ENCODE data around the gene ZBTB49.

Gene ZBTB49

GRCh38 chr4:4269856-4270255 is 20.2 kb upstream of the ZBTB49 start:
- Histone ChIP-seq H3K4me1 (ENCODE audit: insufficient read depth, low read length, poor library complexity, severe bottlenecking) (no peaks in the 10 kb centered on the region), H3F3A (ENCODE audit: low read depth) (no peaks in the 10 kb centered on the region), H3K4me2 (ENCODE audit: low read depth, low read length, poor library complexity, severe bottlenecking) (no peak overlapping the region), H3K36me3 (ENCODE audit: insufficient read depth, low read length) (peaks cover 63% of the 10 kb centered on the region; the same call in 1 of the 2 replicates), H3K4me3 (ENCODE audit: low read length, poor library complexity, severe bottlenecking) (no peak overlapping the region), H3K9me2 (replicated peaks; ENCODE audit: low read depth, low read length) (no peaks in the 10 kb centered on the region), H3K9me3 (ENCODE audit: insufficient read depth, low read depth, low read length) (no peaks in the 10 kb centered on the region), H2AFZ (ENCODE audit: low read length) (no peak overlapping the region), H3K9ac (ENCODE audit: low read depth, low read length, poor library complexity, severe bottlenecking) (no peak overlapping the region), H4K20me1 (ENCODE audit: insufficient read depth, low read length, poor library complexity, severe bottlenecking) (no peaks in the 10 kb centered on the region), H3K79me2 (ENCODE audit: insufficient read depth, low read length) (no peaks in the 10 kb centered on the region), H3K27me3 (ENCODE audit: insufficient read depth, low read length, poor library complexity, severe bottlenecking) (no peaks in the 10 kb centered on the region)
- TF ChIP-seq EZH2phosphoT487 (IDR thresholded peaks at IDR 0.05; ENCODE audit: borderline replicate concordance) (no peak), CTCF (conservative IDR thresholded peaks at IDR 0.05; ENCODE audit: low read length) (no peak)

- Histone ChIP-seq H3K9ac (ENCODE audit: low read depth, low read length, poor library complexity, severe bottlenecking) (no peak overlapping the region), H3F3A (ENCODE audit: low read depth) (no peaks in the 10 kb centered on the region), H3K79me2 (ENCODE audit: insufficient read depth, low read length) (no peaks in the 10 kb centered on the region), H2AFZ (ENCODE audit: low read length) (no peak overlapping the region), H3K27me3 (ENCODE audit: insufficient read depth, low read length, poor library complexity, severe bottlenecking) (no peaks in the 10 kb centered on the region), H3K36me3 (ENCODE audit: insufficient read depth, low read length) (peaks cover 70% of the 10 kb centered on the region; the same call in 1 of the 2 replicates), H3K4me1 (ENCODE audit: insufficient read depth, low read length, poor library complexity, severe bottlenecking) (no peaks in the 10 kb centered on the region), H4K20me1 (ENCODE audit: insufficient read depth, low read length, poor library complexity, severe bottlenecking) (no peaks in the 10 kb centered on the region), H3K9me3 (ENCODE audit: insufficient read depth, low read depth, low read length) (no peaks in the 10 kb centered on the region), H3K4me3 (ENCODE audit: low read length, poor library complexity, severe bottlenecking) (no peak overlapping the region), H3K9me2 (replicated peaks; ENCODE audit: low read depth, low read length) (no peaks in the 10 kb centered on the region), H3K4me2 (ENCODE audit: low read depth, low read length, poor library complexity, severe bottlenecking) (no peak overlapping the region)
- no peak for TF ChIP-seq CTCF (conservative IDR thresholded peaks at IDR 0.05; ENCODE audit: low read length)
Observed at GRCh38 chr4:4270529-4270928, 19.5 kb upstream of the ZBTB49 start.

GRCh38 chr4:4271912-4272311 is 18.1 kb upstream of the ZBTB49 start:
- H4K20me1 ChIP-seq (ENCODE audit: insufficient read depth, low read length, poor library complexity, severe bottlenecking) = no peaks in the 10 kb centered on the region
- H3K4me3 ChIP-seq (ENCODE audit: low read length, poor library complexity, severe bottlenecking) = no peak overlapping the region
- no peaks in the 10 kb centered on the region for H3K79me2 ChIP-seq (ENCODE audit: insufficient read depth, low read length)
- H2AFZ ChIP-seq (ENCODE audit: low read length) = no peak overlapping the region
- no peak overlapping the region for H3K4me2 ChIP-seq (ENCODE audit: low read depth, low read length, poor library complexity, severe bottlenecking)
- H3K36me3 ChIP-seq (ENCODE audit: insufficient read depth, low read length) = peaks cover 77% of the 10 kb centered on the region; the same call in 1 of the 2 replicates
- H3K9ac ChIP-seq (ENCODE audit: low read depth, low read length, poor library complexity, severe bottlenecking) = no peak overlapping the region
- no peaks in the 10 kb centered on the region for H3K4me1 ChIP-seq (ENCODE audit: insufficient read depth, low read length, poor library complexity, severe bottlenecking)
- H3K27me3 ChIP-seq (ENCODE audit: insufficient read depth, low read length, poor library complexity, severe bottlenecking) = no peaks in the 10 kb centered on the region
- TF ChIP-seq CTCF (conservative IDR thresholded peaks at IDR 0.05; ENCODE audit: low read length) (0 out of 2 replicates have a peak, but pooled peaks have one; percentile 14), EZH2phosphoT487 (IDR thresholded peaks at IDR 0.05; ENCODE audit: borderline replicate concordance) (no peak)
- no peaks in the 10 kb centered on the region for H3K9me3 ChIP-seq (ENCODE audit: insufficient read depth, low read depth, low read length)
- no peaks in the 10 kb centered on the region for H3K9me2 ChIP-seq (replicated peaks; ENCODE audit: low read depth, low read length)
- no peaks in the 10 kb centered on the region for H3F3A ChIP-seq (ENCODE audit: low read depth)
